D341Med (cell line): ENCODE data around the gene METTL1.

Experiments
- DNase-seq: peaks from one replicate; pipeline ENCODE4 v3.0.0; 2012; ENCODE audit warnings: low spot score

The METTL1 gene

GRCh38 chr12:57737467-57738460, 34.1 kb downstream of the METTL1 start:
- DNase-seq, result peak; percentile 78

- DNase-seq, result no peak
Measured at GRCh38 chr12:57736741-57737466, 35.0 kb downstream of the METTL1 start.

- DNase-seq, result peak; percentile 76
Measured at GRCh38 chr12:57735952-57736740, 35.8 kb downstream of the METTL1 start.

GRCh38 chr12:57735198-57735855, 36.6 kb downstream of the METTL1 start:
- peak; percentile 43 for DNase-seq

GRCh38 chr12:57734591-57734990, 37.3 kb downstream of the METTL1 start:
- no peak for DNase-seq

GRCh38 chr12:57733928-57734327, 38.0 kb downstream of the METTL1 start:
- DNase-seq, result no peak

GRCh38 chr12:57732726-57733593, 38.9 kb downstream of the METTL1 start:
- no peak for DNase-seq

GRCh38 chr12:57732270-57732669, 39.6 kb downstream of the METTL1 start:
- no peak for DNase-seq

GRCh38 chr12:57731411-57732080, 40.4 kb downstream of the METTL1 start:
- no peak for DNase-seq

GRCh38 chr12:57730336-57731067, 41.4 kb downstream of the METTL1 start:
- DNase-seq, result peak; percentile 3

- peak; percentile 9 for DNase-seq
Measured at GRCh38 chr12:57729321-57729844, 42.5 kb downstream of the METTL1 start.

GRCh38 chr12:57727758-57728395, 44.0 kb downstream of the METTL1 start:
- DNase-seq, result peak; percentile 38

- no peak for DNase-seq
Measured at GRCh38 chr12:57726884-57727757, 44.8 kb downstream of the METTL1 start.

- peak; percentile 95 for DNase-seq
Measured at GRCh38 chr12:57726151-57726883, 45.6 kb downstream of the METTL1 start.

GRCh38 chr12:57725851-57726150, 46.1 kb downstream of the METTL1 start:
- DNase-seq, result no peak

- DNase-seq, result peak; percentile 34
Measured at GRCh38 chr12:57724936-57725740, 46.8 kb downstream of the METTL1 start.
